HFF-Myc (cell line): ENCODE results near the gene SPI1.

Experiments
- DNase-seq: peaks from one replicate; pipeline ENCODE4 v3.0.0-alpha.2; 2011; ENCODE audit warnings: low read depth; ENCODE audit errors: extremely low read depth
- H3K4me3 ChIP-seq: replicated peaks from 2 replicates; pipeline ENCODE4 v1.5.1; 2011; ENCODE audit warnings: low read depth, mild to moderate bottlenecking, control low read depth, low read length
- CTCF ChIP-seq: IDR thresholded peaks from 2 replicates; pipeline ENCODE4 v1.5.1; 2012; ENCODE audit warnings: mild to moderate bottlenecking, low read depth, low read length, control low read depth; ENCODE audit errors: missing control alignments

The SPI1 gene

GRCh38 chr11:47391077-47391583 lies 12.8 kb upstream of the SPI1 start:
- no peak overlapping the region for H3K4me3 ChIP-seq
- no peak for DNase-seq

GRCh38 chr11:47390422-47390760 lies 12.0 kb upstream of the SPI1 start:
- no peak for DNase-seq
- no peak overlapping the region for H3K4me3 ChIP-seq
- TF ChIP-seq CTCF = no peak

More at GRCh38 chr11:47391077-47391583, 12.8 kb upstream of the SPI1 start:
- no peak for TF ChIP-seq CTCF

- no peak for TF ChIP-seq CTCF
- no peak overlapping the region for H3K4me3 ChIP-seq
- DNase-seq = no peak
Measured at GRCh38 chr11:47389577-47390421, 11.5 kb upstream of the SPI1 start.

GRCh38 chr11:47388697-47389576 lies 10.6 kb upstream of the SPI1 start:
- TF ChIP-seq CTCF = no peak
- DNase-seq = no peak
- H3K4me3 ChIP-seq = no peak overlapping the region

GRCh38 chr11:47387944-47388696 lies 9.8 kb upstream of the SPI1 start:
- TF ChIP-seq CTCF = no peak
- DNase-seq = no peak
- H3K4me3 ChIP-seq = no peak overlapping the region

GRCh38 chr11:47384498-47384897 lies 6.2 kb upstream of the SPI1 start:
- no peak overlapping the region for H3K4me3 ChIP-seq
- TF ChIP-seq CTCF = no peak
- DNase-seq = no peak
